GM21717 (cell line): ENCODE data around the gene TDRD15.
"Not testable (repeated sequence)": the region's sequence is repeated elsewhere in the genome, so short reads cannot be mapped to it uniquely, and the experiment has no call there.

Source experiments
- ATAC-seq: cut with Tn5 transposase; IDR thresholded peaks from one replicate; pipeline ENCODE4 v1.9.1; 2021; ENCODE audit warnings: mild to moderate bottlenecking, moderate library complexity; ENCODE audit not compliant: unreplicated experiment

The TDRD15 gene

GRCh38 chr2:21123473-21124393 lies at the start of gene TDRD15:
Gene TDRD15, plus strand, starts transcription at chr2:21123968. Its CDS starts 13,500 bp downstream, at chr2:21137468.
- ATAC-seq = no peak

DNA sequence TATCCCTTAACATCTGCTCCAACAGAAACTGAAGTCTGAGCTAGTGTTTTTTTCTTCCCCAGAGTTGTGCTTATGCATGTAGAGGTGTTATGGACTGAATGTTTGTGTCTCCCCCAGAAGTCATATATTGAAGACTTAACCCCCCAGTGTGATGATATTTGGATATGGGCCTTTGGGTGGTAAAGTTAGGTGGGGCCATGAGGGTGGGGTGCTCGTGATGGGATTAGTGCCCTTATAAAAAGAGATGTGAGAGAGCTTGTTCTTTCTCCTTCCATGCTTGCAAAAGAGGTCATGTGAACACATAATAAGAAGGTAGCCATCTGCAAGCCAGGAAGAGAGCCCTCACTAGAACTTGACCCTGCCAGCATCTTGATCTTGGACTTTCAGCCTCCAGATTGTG lies 45.5 kb upstream of the TDRD15 start:
- no peak for ATAC-seq

GRCh38 chr2:21083482-21083881 lies 40.3 kb upstream of the TDRD15 start:
- ATAC-seq = no peak

GRCh38 chr2:21084401-21084800 lies 39.4 kb upstream of the TDRD15 start:
- no peak for ATAC-seq

DNA sequence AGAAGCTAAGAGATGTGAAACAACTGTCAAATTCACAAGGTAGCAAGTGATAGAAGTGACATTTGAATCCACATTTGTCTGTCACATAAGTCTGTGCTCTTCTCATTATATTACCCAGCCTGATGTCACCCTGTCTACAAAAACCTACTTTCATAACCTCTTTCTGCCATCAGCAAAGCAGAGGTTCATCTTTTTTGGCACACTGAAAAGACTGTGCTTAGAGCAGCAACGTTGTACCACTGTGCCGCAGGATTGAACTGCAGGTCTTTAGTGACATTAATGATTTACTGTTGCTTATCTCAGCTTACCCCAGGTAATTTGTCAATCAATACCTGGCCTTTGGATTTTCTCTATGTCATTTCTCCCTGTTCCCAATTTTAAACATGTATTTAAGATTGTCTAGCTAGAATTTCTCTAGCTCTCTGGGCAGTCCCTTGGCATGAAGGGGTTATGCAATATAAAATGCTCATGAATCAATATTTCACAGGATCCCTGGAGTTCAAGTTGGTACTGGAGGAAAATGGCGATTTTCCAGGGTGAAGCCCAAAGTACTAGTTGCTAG lies 31.4 kb upstream of the TDRD15 start:
- ATAC-seq = no peak

GRCh38 chr2:21095178-21095577 lies 28.6 kb upstream of the TDRD15 start:
- ATAC-seq = no peak

DNA sequence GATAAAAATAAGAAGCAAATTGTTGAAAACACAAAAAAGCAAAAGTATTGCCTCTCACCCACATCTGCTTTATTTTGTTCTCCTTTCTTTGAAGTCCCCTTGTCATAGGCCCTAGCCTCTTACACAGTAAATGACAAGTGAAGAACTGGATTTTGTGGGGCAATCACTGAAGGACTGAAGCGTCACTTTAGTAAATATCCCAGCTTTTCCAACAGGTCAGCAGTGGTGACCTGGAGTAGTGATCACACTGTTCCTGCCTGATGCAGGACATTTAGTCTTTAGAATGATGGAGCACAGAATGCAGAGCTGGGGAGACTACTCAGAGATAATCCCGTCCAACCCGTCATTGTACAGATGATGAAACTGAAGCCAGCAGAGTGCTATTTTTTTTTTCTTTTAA lies 28.1 kb upstream of the TDRD15 start:
- no peak for ATAC-seq

- ATAC-seq = no peak
These were observed 27.3 kb upstream of the TDRD15 start for GRCh38 chr2:21096458-21096857.

GRCh38 chr2:21097331-21097730 lies 26.4 kb upstream of the TDRD15 start:
- no peak for ATAC-seq

DNA sequence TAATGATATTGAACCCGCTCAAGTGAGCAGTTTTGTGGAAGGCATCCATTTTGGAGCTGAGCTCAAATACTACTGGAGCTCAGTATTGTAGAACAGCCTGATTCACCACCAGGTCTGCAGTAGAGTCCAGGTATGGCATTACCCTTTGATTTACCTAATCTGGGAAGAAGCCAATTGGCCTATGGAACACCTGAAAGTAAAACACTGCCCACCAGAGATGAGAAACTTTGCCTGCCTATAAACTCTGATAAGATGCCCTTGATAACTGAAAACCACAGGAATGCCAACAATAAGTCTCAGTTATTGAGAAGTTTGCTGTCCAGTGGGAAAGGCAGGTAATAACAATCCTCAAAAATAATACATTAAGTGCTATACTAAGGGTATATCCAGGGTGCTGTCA lies 25.5 kb upstream of the TDRD15 start:
- ATAC-seq = no peak

DNA sequence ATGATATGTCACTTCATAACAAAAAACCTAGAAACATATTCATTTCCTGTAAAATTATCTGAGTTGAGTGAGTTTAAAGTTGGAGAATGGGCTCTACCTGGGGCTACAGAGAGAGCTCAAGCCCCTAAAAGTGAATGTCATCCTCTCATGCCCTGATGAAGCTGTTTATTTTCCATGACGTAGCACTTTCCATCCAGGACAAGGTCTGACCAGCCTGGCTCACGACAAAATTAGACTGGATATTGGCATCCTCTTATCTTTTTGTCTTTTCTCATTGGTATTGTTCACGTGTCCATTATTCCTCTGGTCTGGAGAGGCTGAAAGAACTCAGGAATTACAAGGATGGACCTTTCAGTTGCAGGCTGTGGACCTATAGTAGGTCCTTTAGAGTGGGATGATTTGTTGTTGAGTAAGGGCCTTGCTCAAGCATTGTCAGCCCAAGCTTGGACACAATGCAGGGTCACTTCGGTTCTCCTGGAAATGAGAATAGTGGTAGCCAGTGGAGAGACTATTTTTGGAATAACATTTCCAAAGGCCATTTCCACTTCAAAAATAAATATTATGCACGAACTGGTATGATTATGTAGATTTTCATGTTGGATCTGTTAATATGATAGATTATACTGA lies 24.4 kb upstream of the TDRD15 start:
- ATAC-seq = no peak

GRCh38 chr2:21101514-21102155 lies 22.1 kb upstream of the TDRD15 start:
- ATAC-seq = not testable (repeated sequence)

DNA sequence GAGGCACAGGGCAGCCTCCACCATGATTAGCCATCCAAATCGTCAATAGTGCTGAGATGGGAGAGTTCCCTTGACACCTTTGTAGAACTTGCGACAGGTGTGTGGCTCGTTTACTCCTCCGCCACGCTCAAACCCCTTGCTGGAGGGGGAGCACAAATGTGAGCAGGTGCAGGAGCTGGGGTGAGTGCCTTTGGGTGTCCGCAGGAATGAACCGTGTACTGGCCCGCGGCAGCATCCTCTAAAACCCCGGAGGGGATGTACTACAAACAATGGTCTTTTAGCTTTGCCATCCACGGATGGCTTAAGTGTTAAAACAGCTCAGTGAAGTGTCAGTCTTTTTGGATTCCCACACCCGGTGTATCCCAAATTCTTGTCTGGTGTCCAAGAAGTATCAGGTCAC lies 21.4 kb upstream of the TDRD15 start:
- ATAC-seq = no peak

GRCh38 chr2:21103274-21103891 lies 20.4 kb upstream of the TDRD15 start:
- no peak for ATAC-seq

DNA sequence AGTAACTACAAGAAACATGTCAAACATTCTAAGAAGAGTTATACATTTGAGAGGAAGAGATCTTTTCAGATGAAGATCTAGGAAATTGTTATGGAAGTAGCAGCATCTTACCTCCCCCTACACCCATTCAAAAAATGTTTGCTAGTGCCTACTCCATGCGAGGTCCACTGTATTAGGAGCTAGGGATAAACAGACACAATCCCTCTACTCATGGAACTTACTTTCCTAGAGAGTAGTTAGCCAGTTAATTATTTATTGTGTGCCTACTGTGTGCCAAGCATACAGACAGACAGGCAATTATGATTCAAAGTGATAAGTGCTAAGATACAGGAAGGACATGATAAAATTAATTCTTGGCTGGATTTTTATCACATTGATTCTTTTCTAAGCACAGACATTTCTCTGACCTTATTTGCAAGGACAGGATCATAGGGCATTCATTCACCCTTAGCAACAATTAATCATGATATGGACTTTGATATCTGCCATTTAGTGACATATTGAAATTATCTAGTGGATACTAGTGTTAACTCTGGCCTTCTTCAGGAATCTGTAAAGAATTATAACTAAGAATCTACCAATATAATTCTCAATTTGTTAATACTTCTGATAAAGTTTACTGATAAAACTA lies 19.6 kb upstream of the TDRD15 start:
- no peak for ATAC-seq

GRCh38 chr2:21111012-21111411 lies 12.8 kb upstream of the TDRD15 start:
- no peak for ATAC-seq

DNA sequence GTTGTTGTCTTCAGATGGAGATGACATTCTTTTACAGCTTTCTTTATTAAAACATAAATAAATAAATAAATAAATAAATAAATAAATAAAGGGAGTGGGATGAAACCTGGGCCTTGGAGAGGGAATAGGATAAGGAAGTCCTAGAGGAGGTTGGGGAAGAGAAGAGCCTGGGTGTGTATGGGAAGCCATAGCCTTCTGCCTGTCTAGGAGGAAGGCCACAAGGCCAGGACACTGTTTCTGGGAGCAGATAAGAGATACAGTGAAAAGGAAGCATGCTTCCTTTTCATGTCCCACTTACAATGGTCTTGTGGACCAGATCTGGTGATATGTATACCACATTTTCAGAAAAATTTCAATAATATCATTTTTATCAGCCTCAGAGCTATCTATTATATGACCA lies 6.1 kb upstream of the TDRD15 start:
- no peak for ATAC-seq

DNA sequence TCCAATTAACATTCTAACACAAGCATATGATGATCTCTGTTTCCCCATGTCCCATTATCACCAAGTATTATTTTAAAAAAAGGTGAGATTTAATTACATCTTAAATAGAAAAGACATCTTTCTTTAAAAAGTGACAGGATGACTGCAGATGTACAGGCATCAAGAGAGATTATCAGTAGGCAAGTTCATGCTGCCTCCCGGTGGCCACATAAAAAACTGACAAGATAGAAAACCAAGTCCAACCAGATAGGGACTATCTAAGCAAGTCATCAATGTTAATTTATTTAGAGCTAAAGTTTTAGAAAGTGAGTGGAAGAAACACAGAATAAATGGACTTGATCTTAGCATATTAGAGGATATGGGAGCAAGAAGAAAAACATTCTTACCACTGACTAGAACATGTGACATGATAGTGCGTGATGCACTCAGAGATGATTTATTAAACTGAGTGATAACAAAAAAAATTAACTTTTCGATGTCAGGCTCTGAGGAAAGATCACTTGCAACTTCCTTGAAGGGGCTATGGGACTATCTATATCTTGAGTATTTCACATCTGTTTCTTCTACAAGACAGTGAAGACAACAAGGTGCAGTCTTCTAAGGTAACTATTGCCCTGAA lies 5.4 kb upstream of the TDRD15 start:
- ATAC-seq = no peak

DNA sequence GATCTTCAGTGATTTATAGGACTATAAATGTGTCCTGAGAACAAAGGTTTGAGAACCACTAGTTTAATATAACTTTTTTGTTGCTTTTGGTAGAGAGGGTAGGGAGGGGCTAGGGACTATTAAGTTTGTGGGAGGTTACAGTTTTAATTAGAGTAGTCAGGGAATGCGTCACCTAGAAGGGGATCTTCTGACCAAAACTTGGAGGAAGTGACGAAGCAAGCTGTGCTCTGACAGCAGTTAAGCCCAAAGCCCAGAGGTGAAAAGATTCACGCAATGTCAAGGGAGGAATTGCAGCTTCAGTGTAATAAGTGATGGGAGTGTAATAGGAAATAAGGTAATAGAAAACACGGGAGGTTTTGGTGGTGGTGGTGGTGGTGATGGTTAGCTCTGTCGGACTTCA lies 8.1 kb downstream of the TDRD15 start:
- ATAC-seq = no peak

GRCh38 chr2:21135585-21135984 lies 11.8 kb downstream of the TDRD15 start:
- ATAC-seq = no peak
